SJCRH30 (cell line): Measurements from ENCODE around the gene ATP2B3. TPM values are rescaled to one million over a fixed set of nuclear protein-coding genes. Genes with fewer than 3 reads are reported as not detected.

Experiments used
- DNase-seq, 2 experiments: peaks; one replicate each; pipeline ENCODE4 v3.0.0-alpha.2; 2015 to 2020
- H3K27ac ChIP-seq: fragments of 250-450 bp; sonication (Bioruptor Pico); 2 replicates; pipeline ENCODE4 v1.5.1; 2020; ENCODE audit warnings: mild to moderate bottlenecking, moderate library complexity
- H3K27me3 ChIP-seq: fragments of 250-450 bp; sonication (Bioruptor Pico); 2 replicates; pipeline ENCODE4 v1.5.1; 2020; ENCODE audit warnings: mild to moderate bottlenecking, moderate library complexity
- H3K36me3 ChIP-seq: fragments of 250-450 bp; sonication (Bioruptor Pico); 2 replicates; pipeline ENCODE4 v1.5.1; 2020; ENCODE audit warnings: mild to moderate bottlenecking, moderate library complexity
- H3K4me1 ChIP-seq: fragments of 250-450 bp; sonication (Bioruptor Pico); 2 replicates; pipeline ENCODE4 v1.5.1; 2020; ENCODE audit warnings: mild to moderate bottlenecking, moderate library complexity
- H3K4me3 ChIP-seq: fragments of 250-450 bp; sonication (Bioruptor Pico); 2 replicates; pipeline ENCODE4 v1.5.1; 2020; ENCODE audit warnings: mild to moderate bottlenecking, moderate library complexity
- H3K9me3 ChIP-seq: fragments of 250-450 bp; sonication (Bioruptor Pico); replicated peaks from 2 replicates; pipeline ENCODE4 v1.5.1; 2020; ENCODE audit warnings: mild to moderate bottlenecking, moderate library complexity
- total RNA-seq: library from RNA; depleted of rRNA; stranded (reverse); fragments of >200 nt; shearing (Covaris generic); gene quantifications from 2 replicates; pipeline ENCODE4 v1.2.3, GENCODE V29; 2014

Gene ATP2B3
- total RNA-seq, 1 experiment from 2014 or later = 0.06 TPM

DNA sequence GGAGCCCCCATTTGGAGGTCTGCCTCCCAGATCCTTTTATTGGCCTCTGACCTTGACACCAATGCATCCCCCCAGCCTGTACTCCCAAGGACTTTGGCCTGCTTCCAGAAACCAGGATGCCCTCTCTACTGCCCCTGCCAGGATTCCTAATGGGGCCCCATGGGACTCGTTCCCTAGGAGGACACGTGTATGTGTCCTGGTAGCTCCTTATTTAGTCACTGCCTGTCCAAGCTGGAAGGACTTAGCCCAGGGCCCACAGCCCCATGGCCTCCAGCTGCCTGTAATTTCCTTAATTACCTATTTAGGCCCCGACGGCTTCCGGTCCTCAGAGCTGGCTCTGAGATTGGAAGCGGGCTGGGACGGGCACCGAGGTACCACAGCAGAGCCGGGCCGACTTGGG lies 9.4 kb downstream of the ATP2B3 start:
- Histone ChIP-seq H3K4me3 (no peak overlapping the region), H3K36me3 (no peaks in the 10 kb centered on the region), H3K9me3 (no peaks in the 10 kb centered on the region), H3K27ac (no peak overlapping the region), H3K27me3 (no peaks in the 10 kb centered on the region), H3K4me1 (no peaks in the 10 kb centered on the region)
- no peak for DNase-seq

DNA sequence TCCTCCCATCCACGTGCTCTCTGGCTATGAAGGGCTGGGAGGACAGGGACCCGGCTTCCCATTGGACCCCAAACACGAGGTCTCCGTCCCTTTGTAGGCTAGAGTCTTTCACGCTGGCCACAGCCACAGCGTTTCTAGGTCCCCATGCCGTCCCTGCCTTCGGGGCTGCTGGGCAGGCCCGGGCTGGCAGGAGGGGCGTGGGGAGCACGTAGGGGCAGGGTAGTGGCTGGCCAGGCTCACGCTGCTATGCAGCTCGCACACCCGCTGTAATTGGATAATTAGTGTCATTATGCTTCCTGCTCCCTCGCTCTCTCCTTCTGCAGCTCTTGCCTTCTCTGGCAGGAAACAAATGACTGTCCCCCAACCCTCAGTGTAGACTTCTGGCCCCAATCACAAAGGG lies 9.8 kb downstream of the ATP2B3 start:
- no peaks in the 10 kb centered on the region for H3K9me3 ChIP-seq
- no peaks in the 10 kb centered on the region for H3K27me3 ChIP-seq
- H3K36me3 ChIP-seq = no peaks in the 10 kb centered on the region
- H3K4me3 ChIP-seq = no peak overlapping the region
- H3K4me1 ChIP-seq = no peaks in the 10 kb centered on the region
- no peak for DNase-seq
- no peak overlapping the region for H3K27ac ChIP-seq

DNA sequence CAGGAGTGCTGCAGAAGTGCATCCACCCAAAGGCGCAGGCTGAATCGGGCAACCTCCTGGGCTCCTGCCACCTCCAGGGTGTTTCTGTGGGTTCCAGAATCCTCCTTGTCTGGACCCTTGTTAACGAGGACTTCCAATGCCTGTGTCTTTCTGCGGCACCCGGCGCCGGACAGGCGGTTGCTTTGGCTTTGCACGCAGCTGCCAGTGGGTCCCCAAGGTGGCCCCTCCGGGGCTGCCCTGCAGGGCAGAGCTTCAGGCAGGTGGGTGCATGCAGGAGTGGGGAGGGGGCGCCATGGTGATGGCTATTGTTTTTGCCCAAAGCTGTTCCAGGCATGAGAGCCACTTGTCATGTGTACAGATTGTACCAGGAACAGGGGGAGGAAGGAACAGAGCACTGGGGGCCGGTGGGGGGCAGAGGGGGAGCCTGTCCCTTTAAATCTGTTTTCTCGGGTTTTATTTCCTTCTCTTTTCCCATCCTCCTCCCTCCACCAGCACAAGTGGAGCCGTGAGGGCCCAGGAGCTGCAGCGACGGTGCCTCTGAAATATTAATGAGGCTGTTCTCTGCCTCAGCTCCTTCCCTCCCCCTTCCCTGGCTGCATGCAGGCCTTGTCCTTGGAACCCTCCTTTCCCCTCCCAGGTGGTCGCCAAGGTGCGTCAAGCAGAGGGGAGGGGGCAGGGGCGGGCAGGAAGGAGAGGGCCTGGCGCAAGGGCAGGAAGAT lies 13.1 kb downstream of the ATP2B3 start:
- no peaks in the 10 kb centered on the region for H3K9me3 ChIP-seq
- H3K27me3 ChIP-seq = no peaks in the 10 kb centered on the region
- no peak overlapping the region for H3K4me3 ChIP-seq
- no peaks in the 10 kb centered on the region for H3K4me1 ChIP-seq
- DNase-seq = no peak
- H3K36me3 ChIP-seq = no peaks in the 10 kb centered on the region
- no peak overlapping the region for H3K27ac ChIP-seq

DNA sequence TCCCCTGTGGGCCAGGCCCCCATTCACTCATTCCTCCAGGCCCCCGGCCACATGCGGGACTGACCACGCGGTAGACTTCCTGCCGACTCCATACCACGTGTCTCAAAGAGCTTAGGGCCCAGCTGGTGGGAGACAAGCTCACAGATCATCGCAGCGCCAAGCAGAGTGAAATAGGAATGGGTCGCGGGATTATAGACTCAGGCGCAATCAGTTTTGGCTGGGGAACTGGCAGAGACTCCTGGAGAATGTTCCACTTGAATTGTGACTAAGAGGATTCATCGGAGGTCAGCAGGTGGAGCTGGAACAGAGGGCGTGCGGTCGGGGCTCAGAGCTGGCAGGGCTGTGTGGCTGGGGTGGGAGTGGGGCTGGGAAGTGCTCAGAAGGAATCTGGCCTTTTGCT lies 15.6 kb downstream of the ATP2B3 start:
- no peaks in the 10 kb centered on the region; the same call in 1 of the 2 replicates for H3K27me3 ChIP-seq
- no peaks in the 10 kb centered on the region for H3K36me3 ChIP-seq
- H3K9me3 ChIP-seq = no peaks in the 10 kb centered on the region
- DNase-seq = peak in 1 of 2 experiments; percentile 36
- no peaks in the 10 kb centered on the region for H3K4me1 ChIP-seq
- H3K4me3 ChIP-seq = no peak overlapping the region
- no peak overlapping the region for H3K27ac ChIP-seq

DNA sequence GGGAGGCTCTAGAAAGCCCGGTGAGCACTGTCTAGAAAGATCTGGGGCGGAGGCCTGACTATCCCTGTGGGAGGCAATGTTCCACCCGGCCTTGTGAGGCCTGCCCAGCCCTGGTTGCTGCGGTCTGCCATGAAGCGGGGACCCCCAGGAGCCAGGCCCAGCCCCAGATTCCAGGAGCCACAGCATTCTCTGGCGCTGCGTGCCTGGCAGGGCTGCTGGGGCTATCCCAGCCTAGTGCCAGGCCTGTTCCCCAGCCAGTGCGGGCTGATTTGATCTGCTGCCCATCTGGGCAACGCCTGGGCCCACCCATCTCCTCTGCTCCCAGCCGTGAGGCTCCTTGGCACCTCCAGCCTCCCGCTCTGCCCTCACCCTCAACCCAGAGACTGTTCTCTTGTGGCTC lies 19.6 kb downstream of the ATP2B3 start:
- no peak for DNase-seq
- Histone ChIP-seq H3K27ac (no peak overlapping the region), H3K4me3 (no peak overlapping the region), H3K4me1 (peaks cover 10% of the 10 kb centered on the region), H3K36me3 (no peaks in the 10 kb centered on the region), H3K9me3 (no peaks in the 10 kb centered on the region), H3K27me3 (peaks cover 4% of the 10 kb centered on the region; the same call in 1 of the 2 replicates)

DNA sequence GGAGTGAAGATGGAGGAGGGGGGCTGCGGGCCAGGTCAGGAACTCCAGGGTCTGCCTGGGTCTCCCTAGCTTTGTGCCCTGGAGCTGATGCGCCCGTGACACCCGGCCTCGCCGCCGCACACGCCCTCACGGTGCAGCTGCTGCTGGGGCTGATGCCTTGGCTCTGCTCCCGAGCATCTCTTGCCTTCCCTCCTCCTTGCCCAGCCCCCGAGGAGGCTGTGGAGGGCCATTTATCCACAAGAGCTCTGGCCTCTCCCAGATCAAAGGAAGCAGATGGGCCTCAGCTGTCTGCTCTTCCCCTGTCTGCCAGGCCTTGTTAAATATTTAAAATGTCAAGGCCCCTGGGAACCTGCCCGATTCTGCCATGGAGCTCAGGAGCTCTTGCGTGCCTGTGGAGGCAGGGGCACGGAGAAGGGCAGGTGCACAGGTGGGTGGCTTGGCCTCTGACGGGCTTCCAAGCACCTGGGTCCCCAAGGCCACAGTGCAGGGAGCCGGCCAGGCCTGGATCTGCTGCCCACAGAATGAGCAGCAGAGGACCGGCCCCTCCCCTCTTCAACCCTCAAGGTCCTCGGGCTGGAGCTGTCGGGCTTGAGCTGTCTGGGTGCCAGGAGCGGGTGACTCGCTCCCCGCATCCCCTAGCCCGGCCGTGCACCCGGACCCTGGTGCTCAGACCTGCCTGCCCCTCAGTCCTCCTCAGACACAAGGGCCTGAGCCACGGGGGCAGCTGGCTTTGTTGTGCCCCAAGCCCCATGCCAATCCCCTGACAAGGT lies 20.3 kb downstream of the ATP2B3 start:
- Histone ChIP-seq H3K4me3 (no peak overlapping the region), H3K9me3 (no peaks in the 10 kb centered on the region), H3K27ac (no peak overlapping the region), H3K36me3 (no peaks in the 10 kb centered on the region), H3K27me3 (peaks cover 4% of the 10 kb centered on the region; the same call in 1 of the 2 replicates), H3K4me1 (peaks cover 10% of the 10 kb centered on the region)
- DNase-seq = peak; percentile 51 to 68

DNA sequence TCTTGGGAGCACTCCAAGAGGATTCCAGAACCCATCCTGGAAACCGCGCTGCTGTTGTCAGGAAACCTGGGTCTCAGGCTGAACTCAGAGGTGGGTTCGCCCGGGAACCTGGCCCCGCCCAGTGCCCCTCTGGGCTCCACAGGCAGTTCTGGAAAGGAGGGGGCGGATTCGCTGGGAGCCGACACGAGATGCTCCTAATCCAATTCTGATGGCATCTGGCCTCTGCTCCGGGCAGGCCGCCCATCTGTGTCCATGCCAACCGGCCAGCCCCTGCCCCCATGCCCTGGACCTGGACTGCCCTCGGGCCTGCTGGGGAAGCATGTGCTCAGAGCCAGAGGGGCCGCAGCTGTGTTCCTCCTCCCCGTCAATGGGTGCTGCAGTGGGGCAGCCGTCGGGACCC lies 21.0 kb downstream of the ATP2B3 start:
- H3K9me3 ChIP-seq = no peaks in the 10 kb centered on the region
- peaks cover 10% of the 10 kb centered on the region for H3K4me1 ChIP-seq
- no peak overlapping the region for H3K4me3 ChIP-seq
- H3K27me3 ChIP-seq = peaks cover 4% of the 10 kb centered on the region; the same call in 1 of the 2 replicates
- H3K36me3 ChIP-seq = no peaks in the 10 kb centered on the region
- H3K27ac ChIP-seq = no peak overlapping the region
- DNase-seq = no peak

DNA sequence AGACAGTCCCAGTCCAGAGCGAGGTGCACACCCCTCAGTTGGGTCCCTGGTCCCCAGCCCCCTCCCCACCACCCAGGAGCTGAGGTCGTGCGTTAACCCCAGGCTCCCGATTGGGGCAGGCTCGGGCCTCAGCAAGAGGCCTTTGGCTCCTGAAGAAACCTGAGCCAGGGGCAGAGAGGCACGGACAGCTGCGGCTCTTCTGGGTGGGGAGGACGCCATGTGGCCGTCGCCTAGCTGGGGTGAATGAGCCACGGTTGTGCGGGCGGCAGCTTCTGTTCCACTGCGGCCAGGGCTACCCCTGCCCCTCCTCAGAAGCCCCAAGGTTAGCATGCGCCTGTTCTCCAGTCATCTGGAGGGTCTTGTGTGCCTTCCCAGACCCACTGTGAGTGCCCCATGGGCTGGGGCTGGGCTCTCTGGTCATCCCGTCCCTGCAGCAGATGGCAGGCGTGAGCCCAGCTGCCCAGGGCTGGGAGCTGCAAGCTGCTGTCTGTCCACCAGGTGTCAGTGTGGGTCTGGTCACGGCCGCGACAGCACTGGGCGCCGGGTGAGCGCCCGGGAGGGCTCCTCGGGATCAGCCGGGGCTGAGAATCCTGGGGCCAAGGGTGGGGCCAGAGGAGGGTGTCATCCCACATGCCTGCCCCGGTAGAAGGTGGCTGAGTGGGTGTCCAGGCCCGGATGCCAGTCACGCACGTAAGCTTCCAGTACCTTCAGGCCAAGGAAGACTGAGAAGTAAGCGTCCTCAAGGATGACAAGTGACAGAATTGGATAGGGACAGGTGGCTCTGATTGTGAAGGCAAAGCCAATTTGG lies 21.9 kb downstream of the ATP2B3 start:
- peaks cover 4% of the 10 kb centered on the region; the same call in 1 of the 2 replicates for H3K27me3 ChIP-seq
- H3K4me3 ChIP-seq = peak overlapping the region; percentile 37
- H3K27ac ChIP-seq = peak overlapping the region; percentile 78
- DNase-seq = peak; percentile 73 to 81
- H3K9me3 ChIP-seq = no peaks in the 10 kb centered on the region
- H3K4me1 ChIP-seq = peaks cover 10% of the 10 kb centered on the region
- H3K36me3 ChIP-seq = no peaks in the 10 kb centered on the region

DNA sequence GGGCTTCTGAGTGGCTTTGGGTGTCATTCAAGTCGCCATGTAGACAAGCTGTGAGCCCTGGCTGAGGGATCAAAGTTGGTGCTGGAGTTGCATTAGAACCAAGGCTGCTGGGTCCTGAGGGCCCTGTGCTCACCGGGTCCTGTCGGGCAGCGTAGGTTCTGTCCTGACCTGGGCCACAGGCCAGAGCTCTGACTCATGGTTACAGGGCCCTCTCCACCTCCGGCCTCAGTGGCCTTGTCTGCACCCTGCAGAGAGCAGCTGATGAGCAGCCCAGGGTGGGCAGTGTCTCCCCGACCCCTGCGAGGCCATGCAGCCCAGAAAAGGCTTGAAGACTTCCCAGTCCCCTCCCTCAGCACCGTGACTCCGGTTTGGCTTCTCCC lies 22.5 kb downstream of the ATP2B3 start:
- Histone ChIP-seq H3K4me3 (no peak overlapping the region), H3K27me3 (peaks cover 4% of the 10 kb centered on the region; the same call in 1 of the 2 replicates), H3K4me1 (peaks cover 10% of the 10 kb centered on the region), H3K9me3 (no peaks in the 10 kb centered on the region), H3K36me3 (no peaks in the 10 kb centered on the region), H3K27ac (no peak overlapping the region)
- no peak for DNase-seq

DNA sequence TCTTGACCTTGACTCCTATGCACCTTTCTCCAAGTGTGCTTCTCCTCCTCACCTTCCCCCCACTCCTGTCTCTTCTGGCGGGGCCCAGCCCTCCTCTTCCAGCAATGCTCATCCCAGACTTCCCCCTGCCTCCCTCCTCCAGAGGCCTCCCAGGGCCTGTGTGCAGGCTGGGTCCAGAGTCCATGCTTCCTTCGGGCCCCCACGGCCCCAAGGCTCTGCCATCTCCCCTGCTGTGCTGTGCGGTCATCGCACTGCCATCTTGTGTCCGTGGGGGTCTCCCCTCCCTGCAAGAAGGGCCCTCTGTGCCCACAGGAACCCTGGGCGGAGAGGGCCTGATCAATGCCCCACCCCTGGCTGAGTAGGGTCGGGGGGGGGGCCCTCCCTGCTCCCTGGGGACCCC lies 27.3 kb downstream of the ATP2B3 start:
- no peak overlapping the region for H3K27ac ChIP-seq
- no peak overlapping the region for H3K4me3 ChIP-seq
- H3K36me3 ChIP-seq = no peaks in the 10 kb centered on the region
- no peak for DNase-seq
- H3K9me3 ChIP-seq = no peaks in the 10 kb centered on the region
- no peaks in the 10 kb centered on the region for H3K27me3 ChIP-seq
- H3K4me1 ChIP-seq = no peaks in the 10 kb centered on the region

DNA sequence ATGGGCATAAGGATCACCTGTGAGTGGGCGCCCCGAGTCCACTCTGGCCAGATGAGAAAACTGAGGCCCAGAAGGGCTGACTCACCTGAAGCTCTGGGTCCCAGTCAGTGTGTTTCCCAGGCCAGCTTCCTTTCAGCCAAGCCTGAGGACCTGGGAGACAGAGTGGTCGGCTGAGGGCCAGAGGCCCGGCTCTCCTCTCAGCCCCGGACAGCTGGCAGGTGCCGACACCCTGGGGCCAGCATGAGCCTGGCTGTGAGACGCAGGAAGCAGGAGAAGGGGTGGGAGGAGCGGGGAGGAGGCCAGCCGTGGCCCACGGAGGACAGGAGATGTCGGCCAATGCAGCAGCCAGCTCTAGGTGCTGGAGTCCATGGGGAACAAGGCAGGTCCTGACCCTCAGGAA lies 28.9 kb downstream of the ATP2B3 start:
- Histone ChIP-seq H3K27me3 (no peaks in the 10 kb centered on the region), H3K36me3 (no peaks in the 10 kb centered on the region), H3K4me1 (no peaks in the 10 kb centered on the region), H3K27ac (no peak overlapping the region), H3K4me3 (no peak overlapping the region), H3K9me3 (no peaks in the 10 kb centered on the region)
- no peak for DNase-seq

DNA sequence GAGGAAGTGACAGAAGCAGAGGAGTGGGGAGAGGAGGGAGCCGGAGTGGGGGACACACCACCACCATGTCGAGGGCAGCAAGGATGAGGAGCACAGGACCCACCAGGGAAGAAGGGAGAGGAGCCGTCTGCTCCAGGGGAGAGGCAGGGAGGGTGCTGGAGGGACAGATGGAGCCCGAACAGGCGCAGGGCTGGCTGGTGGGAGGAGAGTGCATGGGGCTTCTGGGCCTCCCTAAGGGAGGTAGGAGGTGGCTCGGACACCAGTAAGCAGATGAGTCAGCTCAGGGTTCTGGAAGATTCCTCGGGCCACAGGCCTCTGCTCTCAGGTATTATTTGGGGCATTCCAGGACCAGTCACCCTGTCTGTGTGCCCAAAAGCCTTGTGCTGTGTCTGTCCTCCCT lies 29.8 kb downstream of the ATP2B3 start:
- no peaks in the 10 kb centered on the region for H3K36me3 ChIP-seq
- DNase-seq = no peak
- H3K27me3 ChIP-seq = no peaks in the 10 kb centered on the region
- no peak overlapping the region for H3K27ac ChIP-seq
- no peak overlapping the region for H3K4me3 ChIP-seq
- no peaks in the 10 kb centered on the region for H3K9me3 ChIP-seq
- H3K4me1 ChIP-seq = no peaks in the 10 kb centered on the region

DNA sequence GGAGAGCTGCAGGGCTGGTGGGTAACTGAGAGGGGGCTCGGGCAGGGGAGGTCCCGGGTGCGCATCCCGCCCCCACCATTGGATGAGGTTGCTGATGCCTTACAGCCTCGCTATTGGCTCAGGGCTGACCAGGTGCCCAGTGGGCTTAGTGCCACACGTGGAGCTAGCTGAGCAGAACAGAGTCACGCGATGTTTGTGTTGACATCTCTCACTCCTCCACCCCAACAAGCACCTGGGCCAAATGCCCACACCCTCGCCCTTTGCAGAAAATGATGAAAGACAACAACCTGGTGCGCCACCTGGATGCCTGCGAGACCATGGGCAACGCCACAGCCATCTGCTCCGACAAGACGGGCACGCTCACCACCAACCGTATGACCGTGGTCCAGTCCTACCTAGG lies 31.8 kb downstream of the ATP2B3 start:
- DNase-seq = no peak
- no peaks in the 10 kb centered on the region for H3K4me1 ChIP-seq
- H3K36me3 ChIP-seq = no peaks in the 10 kb centered on the region
- H3K4me3 ChIP-seq = no peak overlapping the region
- H3K9me3 ChIP-seq = no peaks in the 10 kb centered on the region
- H3K27ac ChIP-seq = no peak overlapping the region
- no peaks in the 10 kb centered on the region; the same call in 1 of the 2 replicates for H3K27me3 ChIP-seq

DNA sequence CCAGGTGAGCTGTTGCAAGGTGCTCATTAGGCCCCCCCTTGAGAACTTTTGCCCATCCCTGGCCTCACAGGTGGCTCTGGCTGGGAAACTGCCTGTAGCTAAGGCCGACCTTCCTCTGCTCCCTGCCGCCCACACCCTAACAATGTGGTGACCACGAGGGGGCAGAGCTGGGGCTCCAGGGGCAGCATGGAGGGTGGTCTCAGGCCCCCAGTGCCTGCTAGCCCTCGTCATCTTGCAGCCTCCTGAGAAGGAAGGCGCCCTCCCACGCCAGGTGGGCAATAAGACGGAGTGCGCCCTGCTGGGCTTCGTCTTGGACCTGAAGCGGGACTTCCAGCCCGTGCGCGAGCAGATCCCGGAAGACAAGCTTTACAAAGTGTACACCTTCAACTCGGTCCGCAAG lies 32.4 kb downstream of the ATP2B3 start:
- no peaks in the 10 kb centered on the region for H3K36me3 ChIP-seq
- no peak for DNase-seq
- H3K27ac ChIP-seq = no peak overlapping the region
- H3K4me1 ChIP-seq = no peaks in the 10 kb centered on the region
- no peaks in the 10 kb centered on the region; the same call in 1 of the 2 replicates for H3K27me3 ChIP-seq
- H3K4me3 ChIP-seq = no peak overlapping the region
- no peaks in the 10 kb centered on the region for H3K9me3 ChIP-seq

DNA sequence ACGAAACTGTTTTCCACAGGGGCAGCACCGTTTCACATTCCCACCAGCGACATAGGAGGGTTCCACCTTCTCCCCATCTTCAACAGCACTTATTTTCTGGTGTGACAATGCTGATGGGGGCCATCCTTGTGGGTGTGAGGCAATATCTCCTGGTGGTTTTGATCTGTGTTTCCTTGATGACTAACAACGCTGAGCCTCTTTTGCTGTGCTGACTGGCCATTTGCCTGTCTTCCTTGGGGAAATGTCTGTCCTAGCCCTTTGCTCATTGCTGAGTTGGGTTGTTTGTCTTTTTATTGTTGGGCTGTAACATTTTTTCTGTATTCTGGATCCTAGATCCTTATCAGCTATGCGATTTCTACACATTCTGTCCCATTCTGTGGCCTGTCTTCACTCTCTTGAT lies 33.7 kb downstream of the ATP2B3 start:
- no peaks in the 10 kb centered on the region for H3K4me1 ChIP-seq
- DNase-seq = no peak
- H3K9me3 ChIP-seq = no peaks in the 10 kb centered on the region
- no peaks in the 10 kb centered on the region; the same call in 1 of the 2 replicates for H3K27me3 ChIP-seq
- no peaks in the 10 kb centered on the region for H3K36me3 ChIP-seq
- H3K27ac ChIP-seq = no peak overlapping the region
- no peak overlapping the region for H3K4me3 ChIP-seq
